Measurements from ENCODE around the gene TTLL8.
"Not testable (repeated sequence)": the region's sequence is repeated elsewhere in the genome, so short reads cannot be mapped to it uniquely, and the experiment has no call there.

The TTLL8 gene

GRCh38 chr22:50058061-50058905 lies at the start of gene TTLL8:
TSS of gene TTLL8 (minus strand) at chr22:50058298.
- no peak for DNase-seq

DNA sequence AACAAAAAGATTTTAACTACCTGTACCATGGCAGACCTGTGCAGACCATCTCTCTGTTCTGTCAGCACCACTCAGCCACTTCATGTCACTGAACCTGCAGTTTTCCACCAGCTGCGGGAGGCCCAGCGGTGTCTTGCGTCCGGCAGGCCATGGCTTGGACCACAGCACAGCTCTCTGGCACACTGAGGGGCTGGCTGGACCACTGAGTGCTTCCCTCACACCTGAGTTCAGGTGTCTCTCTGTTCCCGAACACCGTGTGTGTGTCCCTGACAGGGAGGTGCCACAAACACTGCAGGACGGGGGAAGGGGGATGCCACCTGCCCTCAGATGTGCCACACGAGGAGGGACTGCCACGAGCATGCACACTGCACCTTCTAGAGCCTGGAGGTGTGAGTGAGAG lies 49.4 kb upstream of the TTLL8 start:
- DNase-seq, result no peak

DNA sequence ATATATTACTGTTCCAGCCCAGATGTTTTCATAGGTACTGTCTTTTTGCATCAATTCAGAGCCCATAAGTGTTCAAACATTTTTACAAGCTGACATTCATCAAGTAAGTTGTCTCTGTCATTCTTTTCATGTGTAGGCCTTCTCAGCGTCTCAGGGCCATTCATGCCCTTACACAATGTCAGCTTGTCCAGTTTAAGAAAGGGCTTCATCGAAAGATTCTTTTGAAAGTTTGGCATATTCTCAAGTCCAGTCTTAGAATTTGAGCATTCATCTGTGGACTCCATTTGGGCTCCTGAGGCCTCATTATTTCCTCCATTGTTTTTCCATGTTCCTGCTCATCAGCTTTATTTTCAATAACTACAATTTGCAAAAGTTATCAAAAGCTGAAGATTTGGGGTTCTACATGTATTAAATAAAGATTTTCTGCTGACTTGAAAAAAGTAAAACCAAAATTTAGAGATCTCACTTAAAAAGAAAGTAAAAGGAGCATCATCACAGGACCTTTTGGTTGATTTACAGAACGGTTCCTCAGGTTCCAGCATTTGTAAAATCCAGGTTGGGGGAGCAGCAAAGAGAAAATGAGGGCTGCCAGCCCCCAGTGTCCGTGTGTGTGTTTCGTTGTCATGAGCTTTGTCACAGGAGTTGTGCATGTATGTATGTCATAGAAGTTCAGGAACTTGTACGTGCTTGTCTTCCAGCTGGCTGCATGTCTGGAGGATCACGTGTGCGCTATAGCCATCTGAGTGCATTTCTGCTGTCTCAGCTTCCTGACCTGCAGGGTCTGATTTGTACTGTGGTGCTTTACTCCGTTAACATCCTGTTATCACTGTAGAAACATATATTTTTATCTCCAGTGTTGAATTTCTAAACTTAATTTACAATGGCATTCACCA lies 47.4 kb upstream of the TTLL8 start:
- no peak for DNase-seq

- DNase-seq, result no peak
These were observed 46.0 kb upstream of the TTLL8 start for GRCh38 chr22:50104141-50104544.

DNA sequence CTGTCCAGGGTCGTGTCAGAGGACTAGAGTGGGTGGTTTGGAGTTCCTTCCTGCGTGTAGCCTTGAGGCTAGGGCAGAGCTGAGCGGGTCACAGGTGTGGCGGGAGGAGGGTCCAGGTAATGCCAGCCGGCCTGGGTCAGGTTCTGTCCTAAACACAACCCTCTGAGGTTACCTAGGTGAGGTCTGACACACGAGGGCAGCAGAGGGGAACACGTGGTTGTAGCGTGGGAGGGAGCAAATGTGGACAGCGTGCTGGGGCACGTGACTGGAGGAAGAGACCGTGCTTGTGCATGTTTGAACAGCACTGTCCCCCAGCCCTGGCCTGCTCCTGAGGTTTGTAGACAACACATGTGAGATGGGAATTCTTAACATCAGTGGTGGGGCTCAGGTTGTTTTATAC lies 44.8 kb upstream of the TTLL8 start:
- DNase-seq, result no peak

GRCh38 chr22:50101870-50102565 lies 43.9 kb upstream of the TTLL8 start:
- no peak for DNase-seq

DNA sequence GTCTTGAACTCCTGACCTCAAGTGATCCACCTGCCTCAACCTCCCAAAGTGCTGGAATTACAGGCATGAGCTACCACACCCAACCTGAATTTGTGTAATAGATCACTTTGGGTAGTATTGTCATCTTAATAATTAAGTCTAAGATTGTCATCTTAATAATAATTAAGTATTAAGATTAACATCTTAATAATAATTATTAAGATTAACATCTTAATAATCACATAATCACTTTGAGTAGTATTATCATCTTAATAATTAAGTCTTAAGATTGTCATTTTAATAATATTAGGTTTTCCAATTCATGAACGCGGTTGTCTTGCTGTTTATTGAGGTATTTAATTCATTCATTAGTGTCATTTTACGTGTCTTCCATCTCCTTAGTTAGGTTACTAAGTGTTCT lies 40.0 kb upstream of the TTLL8 start:
- DNase-seq, result no peak

DNA sequence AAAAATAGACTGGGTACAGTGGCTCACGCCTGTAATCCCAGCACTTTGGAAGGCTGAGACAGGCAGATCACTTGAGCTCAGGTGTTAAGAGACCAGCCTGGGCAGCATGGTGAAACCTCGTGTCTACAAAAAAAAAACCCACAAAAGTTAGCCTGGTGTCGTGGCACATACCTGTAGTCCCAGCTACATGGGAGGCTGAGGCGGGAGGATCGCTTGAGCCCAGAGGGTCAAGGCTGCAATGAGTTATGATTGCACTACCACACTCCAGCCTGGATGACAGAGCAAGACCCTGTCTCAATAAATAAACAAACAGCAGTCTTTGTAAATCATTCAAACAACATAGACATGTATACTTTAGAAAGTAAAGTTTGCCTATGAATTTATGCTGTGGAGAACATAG lies 34.2 kb upstream of the TTLL8 start:
- DNase-seq, result no peak

DNA sequence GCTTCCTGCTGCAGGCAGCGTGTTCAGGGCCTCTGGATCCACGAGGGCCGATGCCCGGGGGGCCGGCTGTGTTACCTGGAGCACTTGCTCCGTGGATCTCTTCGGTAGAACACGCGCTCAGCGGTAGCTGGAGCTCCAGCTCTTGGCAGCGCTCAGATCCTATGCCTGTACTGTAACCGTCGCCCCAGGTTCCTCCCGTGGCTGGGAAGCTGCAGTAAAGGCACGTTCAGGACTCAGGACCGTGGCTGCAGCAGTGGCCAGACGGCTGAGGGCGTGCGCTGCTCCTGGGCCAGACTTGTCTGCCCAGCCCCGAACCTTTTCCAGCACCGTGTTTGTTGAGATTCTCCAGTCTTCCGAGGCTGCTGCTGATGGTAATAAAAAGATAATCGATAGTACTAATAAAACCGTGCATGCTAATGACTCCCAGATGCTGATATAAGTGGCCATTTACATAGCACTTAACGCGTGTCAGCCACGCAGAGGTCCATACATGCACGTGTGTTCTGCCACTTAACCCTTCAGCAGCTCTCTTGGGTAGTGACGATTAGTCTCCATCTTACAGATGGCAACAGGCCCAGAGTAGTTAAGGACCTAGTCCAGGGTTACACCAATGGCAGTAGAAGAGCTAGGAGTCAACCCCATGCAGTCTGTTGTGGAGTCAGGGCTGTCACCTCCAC lies 33.1 kb upstream of the TTLL8 start:
- no peak for DNase-seq

DNA sequence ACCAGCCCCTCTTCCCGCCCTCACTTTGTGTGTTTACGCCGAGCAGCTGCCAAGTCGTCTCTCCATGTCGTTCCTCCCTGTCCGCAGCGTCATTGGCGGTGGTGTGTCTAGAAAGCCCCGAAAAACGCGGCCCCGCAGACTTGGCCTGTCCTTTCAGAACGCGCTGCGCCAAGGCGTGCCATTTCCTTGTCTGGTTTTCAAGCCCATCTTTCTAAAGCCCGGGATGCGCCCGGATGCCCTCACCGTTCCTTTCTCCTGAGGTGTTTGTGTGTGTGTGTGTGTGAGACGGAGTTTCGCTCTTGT lies 32.3 kb upstream of the TTLL8 start:
- DNase-seq, result no peak

DNA sequence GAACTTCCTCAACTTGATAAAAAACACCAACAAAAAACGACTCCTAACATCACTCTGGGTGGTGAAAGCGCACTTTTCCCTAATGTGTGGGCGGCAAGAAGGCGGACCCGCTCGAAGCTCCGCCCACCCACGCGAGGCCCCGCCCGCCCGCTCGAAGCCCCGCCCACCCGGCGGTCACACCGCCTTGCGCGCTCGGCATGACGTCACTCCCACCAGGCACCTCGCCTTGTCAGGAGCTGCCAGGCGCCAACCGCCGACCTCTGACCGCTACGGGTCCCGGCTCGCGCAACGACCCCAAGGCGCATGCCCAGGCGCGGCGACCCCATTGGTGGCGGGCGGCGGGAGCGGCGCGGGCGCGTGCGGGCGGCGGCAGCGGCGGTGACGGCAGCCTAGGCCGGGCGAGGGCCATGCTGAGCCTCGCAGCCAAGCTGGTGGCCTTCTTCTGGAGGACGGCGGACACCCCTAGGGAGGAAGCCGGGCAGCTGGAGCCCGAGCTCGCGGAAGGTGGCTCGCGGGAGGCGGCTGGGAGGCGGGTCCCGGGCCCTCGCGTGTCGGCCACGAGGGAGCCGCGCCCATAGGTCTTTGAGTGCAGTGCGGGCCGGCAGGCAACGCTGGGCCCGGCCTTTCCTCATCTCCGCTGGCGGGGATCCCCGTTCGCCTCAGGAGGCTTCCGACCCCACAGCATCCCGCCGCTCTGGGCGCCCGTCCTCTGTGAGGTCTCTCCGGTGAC lies 31.7 kb upstream of the TTLL8 start, which contains the start of gene MOV10L1:
Gene MOV10L1, plus strand, starts transcription at position 325 of the 730 bp plus-strand sequence. Its CDS starts 83 bp downstream, at position 408.
- no peak for DNase-seq

- no peak for DNase-seq
These were observed 31.1 kb upstream of the TTLL8 start for GRCh38 chr22:50089231-50089630.

- DNase-seq, result no peak
These were observed 30.0 kb upstream of the TTLL8 start for GRCh38 chr22:50088096-50088495.

DNA sequence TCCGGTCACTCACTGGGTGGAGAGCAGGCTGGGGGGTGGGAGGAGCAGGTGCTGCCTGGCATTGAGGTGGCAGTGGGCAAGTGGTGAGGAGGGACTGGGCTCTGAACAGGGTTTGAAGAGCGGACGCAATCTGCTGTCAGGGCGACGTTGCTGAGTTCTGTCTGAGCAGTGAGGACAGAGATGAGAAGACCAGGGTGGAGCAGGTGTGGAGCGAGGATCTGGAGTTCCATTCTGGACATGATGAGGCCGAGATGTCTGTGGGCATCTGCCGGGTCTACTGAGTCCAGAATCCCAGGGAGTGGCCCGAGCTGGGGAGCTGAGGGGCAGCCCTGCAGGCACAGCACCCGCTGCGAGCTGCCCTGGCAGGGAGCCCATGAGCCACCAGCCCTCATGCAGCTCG lies 29.5 kb upstream of the TTLL8 start:
- DNase-seq, result no peak

- not testable (repeated sequence) for DNase-seq
These were observed 28.9 kb upstream of the TTLL8 start for GRCh38 chr22:50086975-50087374.

GRCh38 chr22:50086526-50086925 lies 28.4 kb upstream of the TTLL8 start:
- no peak for DNase-seq

GRCh38 chr22:50085211-50085972 lies 27.3 kb upstream of the TTLL8 start, which contains the start of gene MLC1:
TSS of gene MLC1 (minus strand) at chr22:50085426. CDS start at chr22:50084902, 524 bp downstream.
- DNase-seq, result no peak

DNA sequence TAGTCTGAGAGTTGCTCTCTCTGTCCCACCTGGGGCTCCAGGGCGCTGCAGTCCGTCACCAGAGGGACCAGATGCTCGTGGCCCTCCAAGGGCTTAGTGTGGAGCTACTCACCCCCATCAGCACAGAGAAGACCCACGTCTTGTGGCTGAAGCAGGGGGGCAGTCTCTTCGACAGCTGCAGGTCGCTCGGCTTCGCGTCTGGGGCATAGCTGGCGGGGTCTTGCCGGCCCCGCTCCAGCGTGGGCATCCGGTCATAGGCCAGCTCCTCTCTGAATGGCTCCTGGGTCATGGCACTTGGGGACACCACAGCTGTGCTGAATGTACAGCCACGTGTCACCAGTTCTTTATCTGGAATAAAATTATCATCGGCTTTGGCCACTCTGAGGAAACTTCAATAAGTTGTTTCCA lies 26.5 kb upstream of the TTLL8 start:
- no peak for DNase-seq

DNA sequence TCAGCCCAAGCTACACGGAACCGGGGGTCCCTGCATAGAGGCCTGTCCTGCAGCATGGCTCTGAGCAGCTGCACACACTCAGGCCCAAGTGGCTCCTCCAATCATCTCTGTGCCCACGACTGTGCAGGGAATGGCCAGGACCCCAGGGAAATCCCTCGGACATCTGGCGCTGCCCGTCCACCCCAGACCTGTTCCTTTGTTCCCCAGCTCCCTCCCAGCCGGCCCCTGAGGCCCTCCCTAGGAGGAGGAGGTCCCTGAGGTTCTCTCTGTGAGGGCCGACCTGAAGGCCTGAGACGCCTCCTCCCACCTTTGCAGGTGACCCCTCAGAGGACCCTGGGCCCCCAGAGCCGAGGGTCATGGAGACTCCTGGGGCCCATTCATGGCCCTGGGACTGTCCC lies 26.0 kb upstream of the TTLL8 start:
- DNase-seq, result no peak

GRCh38 chr22:50083462-50084079 lies 25.5 kb upstream of the TTLL8 start:
- no peak for DNase-seq

- DNase-seq, result no peak
These were observed 24.9 kb upstream of the TTLL8 start for GRCh38 chr22:50082961-50083461.

Data from NCI-H1092 (cell line).